Neural cell (in vitro differentiated cells): ENCODE results near the gene CAP2.

Source experiments
- CTCF ChIP-seq: fragments of 450-650 bp; IDR thresholded peaks from 2 replicates; pipeline ENCODE4 v1.5.1; 2014; ENCODE audit warnings: antibody characterized with exemption, mild to moderate bottlenecking, moderate library complexity; ENCODE audit not compliant: poor library complexity, severe bottlenecking
- EP300 ChIP-seq: fragments of 450-650 bp; conservative IDR thresholded peaks from 2 replicates; pipeline ENCODE4 v1.6.1; 2014; ENCODE audit warnings: antibody characterized with exemption, mild to moderate bottlenecking, moderate library complexity; ENCODE audit not compliant: poor library complexity, severe bottlenecking
- EZH2 ChIP-seq: fragments of 200-600, 300-800 bp; shearing (Covaris generic), sonication (generic); IDR thresholded peaks from 2 replicates; pipeline ENCODE4 v1.6.1; 2014; ENCODE audit warnings: antibody characterized with exemption, low read length, borderline replicate concordance, mild to moderate bottlenecking; ENCODE audit not compliant: insufficient read depth, poor library complexity, severe bottlenecking
- POLR2AphosphoS5 ChIP-seq: IDR thresholded peaks from 2 replicates; pipeline ENCODE4 v1.6.1; 2012
- RAD21 ChIP-seq: fragments of 450-650 bp; conservative IDR thresholded peaks from 2 replicates; pipeline ENCODE4 v1.6.1; 2014; ENCODE audit warnings: antibody characterized with exemption, mild to moderate bottlenecking, moderate library complexity
- REST ChIP-seq: IDR thresholded peaks from 2 replicates; pipeline ENCODE4 v1.6.1; 2012; ENCODE audit warnings: borderline replicate concordance
- SMC3 ChIP-seq: fragments of 450-650 bp; conservative IDR thresholded peaks from 2 replicates; pipeline ENCODE4 v1.6.1; 2014; ENCODE audit warnings: antibody characterized with exemption, mild to moderate bottlenecking, moderate library complexity; ENCODE audit not compliant: poor library complexity
- TAF1 ChIP-seq: IDR thresholded peaks from 2 replicates; pipeline ENCODE4 v1.6.1; 2012; ENCODE audit warnings: low read depth

- no peak for TF ChIP-seq SMC3
- no peak for TF ChIP-seq CTCF
- TF ChIP-seq POLR2AphosphoS5: no peak
- TF ChIP-seq EZH2: no peak
- no peak for TF ChIP-seq EP300
- no peak for TF ChIP-seq REST
- no peak for TF ChIP-seq RAD21
- no peak for TF ChIP-seq TAF1
Observed at GRCh38 chr6:17448165-17448564, 54.8 kb downstream of the CAP2 start.
